Measurements from ENCODE around the gene PAX3. TPM values are rescaled to one million over a fixed set of nuclear protein-coding genes. Genes with fewer than 3 reads are reported as not detected.

Gene PAX3
- total and polyA plus RNA-seq, 2 of the 13 experiments (the other 11 are each of a cell fraction or from before 2014, with no cell fraction given): 0.07 TPM; not detected in 1

DNA sequence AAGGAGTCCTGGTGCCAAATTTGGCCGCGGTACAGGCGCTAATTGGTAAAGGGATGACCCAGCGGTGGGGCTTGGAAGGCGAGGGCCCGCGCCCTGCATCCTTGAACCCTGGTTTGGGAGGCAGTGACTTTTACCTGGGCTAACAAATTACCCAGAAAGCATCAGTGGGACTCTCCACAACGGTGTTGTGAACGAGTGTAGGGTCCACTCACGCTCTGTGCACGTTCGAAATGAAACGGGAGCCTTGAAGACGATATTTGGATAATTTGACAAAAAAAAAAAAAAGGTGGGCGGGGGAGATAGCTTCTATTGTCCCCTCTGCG lies 3.0 kb upstream of the PAX3 start:
- ATAC-seq (no peak), FAIRE-seq (no peak), DNase-seq (ENCODE audit: low spot score) (no peak)
- H3K4me3 ChIP-seq (replicated peaks in 1 of 3; ENCODE audit: insufficient read depth in 1 of 3, low read depth in 2 of 3, low read length in 3 of 3): no peak overlapping the region
- peaks cover 16% of the 10 kb centered on the region for H3K4me1 ChIP-seq (ENCODE audit: insufficient read depth, low read length)
- H3K27ac ChIP-seq (ENCODE audit: extremely low read length, insufficient read depth, low read length): no peak overlapping the region
- no peaks in the 10 kb centered on the region for H3K9me3 ChIP-seq (ENCODE audit: low read length)
- BruUV-seq (replicated peaks): no TSS peak
- no peaks in the 10 kb centered on the region for H3K36me3 ChIP-seq (replicated peaks in 1 of 2; ENCODE audit: control insufficient read depth in 1 of 2, insufficient read depth in 2 of 2, low read length in 2 of 2)
- in situ Hi-C loops (cut with HindIII; ENCODE audit: extremely low pct_ligation_motif_present, low pct_unique_long_range_greater_than_20kb) (no loop called here), intact Hi-C loops (cut with micrococcal nuclease; ENCODE audit: unreplicated experiment) (no loop called here)
- ChIA-PET CTCF (ENCODE audit: low intra/inter-chr PET ratio, low total read pairs) (no interaction called here), POLR2A (no interaction called here)
- H3K9ac ChIP-seq (ENCODE audit: insufficient read depth, low read depth, low read length): no peak overlapping the region
- no peak overlapping the region for H2AFZ ChIP-seq (ENCODE audit: low read length)
- 33% methylated on average over 16 of the region's 16 CpGs for WGBS (ENCODE audit: low lambda C conversion rate)
- peaks cover 37 to 100% of the 10 kb centered on the region in 2 experiments for H3K27me3 ChIP-seq (ENCODE audit: control insufficient read depth in 1 of 2, insufficient read depth in 2 of 2, low read length in 2 of 2)
- H4K20me1 ChIP-seq (ENCODE audit: insufficient read depth, low read length): no peaks in the 10 kb centered on the region
- H3K79me2 ChIP-seq (ENCODE audit: insufficient read depth, low read length): no peaks in the 10 kb centered on the region
- no peak overlapping the region for H3K4me2 ChIP-seq (ENCODE audit: low read depth, low read length)
- TF ChIP-seq ZEB1 (IDR thresholded peaks at IDR 0.05; ENCODE audit: insufficient replicate concordance, low read depth): no peak
- TF ChIP-seq ZNF772 (CRISPR knock-in tag; IDR thresholded peaks at IDR 0.05): no peak
- no peak for TF ChIP-seq ZNF749 (CRISPR knock-in tag; IDR thresholded peaks at IDR 0.05; ENCODE audit: borderline replicate concordance)
- TF ChIP-seq ARHGAP35 (CRISPR knock-in tag; IDR thresholded peaks at IDR 0.05; ENCODE audit: borderline replicate concordance): no peak
- TF ChIP-seq, protein P1, sequence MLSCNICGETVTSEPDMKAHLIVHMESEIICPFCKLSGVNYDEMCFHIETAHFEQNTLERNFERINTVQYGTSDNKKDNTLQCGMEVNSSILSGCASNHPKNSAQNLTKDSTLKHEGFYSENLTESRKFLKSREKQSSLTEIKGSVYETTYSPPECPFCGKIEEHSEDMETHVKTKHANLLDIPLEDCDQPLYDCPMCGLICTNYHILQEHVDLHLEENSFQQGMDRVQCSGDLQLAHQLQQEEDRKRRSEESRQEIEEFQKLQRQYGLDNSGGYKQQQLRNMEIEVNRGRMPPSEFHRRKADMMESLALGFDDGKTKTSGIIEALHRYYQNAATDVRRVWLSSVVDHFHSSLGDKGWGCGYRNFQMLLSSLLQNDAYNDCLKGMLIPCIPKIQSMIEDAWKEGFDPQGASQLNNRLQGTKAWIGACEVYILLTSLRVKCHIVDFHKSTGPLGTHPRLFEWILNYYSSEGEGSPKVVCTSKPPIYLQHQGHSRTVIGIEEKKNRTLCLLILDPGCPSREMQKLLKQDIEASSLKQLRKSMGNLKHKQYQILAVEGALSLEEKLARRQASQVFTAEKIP (CRISPR knock-in tag; IDR thresholded peaks at IDR 0.05; ENCODE audit: borderline replicate concordance): no peak
- no peak for TF ChIP-seq RXRA (CRISPR knock-in tag; IDR thresholded peaks at IDR 0.05)
- TF ChIP-seq, protein P2, sequence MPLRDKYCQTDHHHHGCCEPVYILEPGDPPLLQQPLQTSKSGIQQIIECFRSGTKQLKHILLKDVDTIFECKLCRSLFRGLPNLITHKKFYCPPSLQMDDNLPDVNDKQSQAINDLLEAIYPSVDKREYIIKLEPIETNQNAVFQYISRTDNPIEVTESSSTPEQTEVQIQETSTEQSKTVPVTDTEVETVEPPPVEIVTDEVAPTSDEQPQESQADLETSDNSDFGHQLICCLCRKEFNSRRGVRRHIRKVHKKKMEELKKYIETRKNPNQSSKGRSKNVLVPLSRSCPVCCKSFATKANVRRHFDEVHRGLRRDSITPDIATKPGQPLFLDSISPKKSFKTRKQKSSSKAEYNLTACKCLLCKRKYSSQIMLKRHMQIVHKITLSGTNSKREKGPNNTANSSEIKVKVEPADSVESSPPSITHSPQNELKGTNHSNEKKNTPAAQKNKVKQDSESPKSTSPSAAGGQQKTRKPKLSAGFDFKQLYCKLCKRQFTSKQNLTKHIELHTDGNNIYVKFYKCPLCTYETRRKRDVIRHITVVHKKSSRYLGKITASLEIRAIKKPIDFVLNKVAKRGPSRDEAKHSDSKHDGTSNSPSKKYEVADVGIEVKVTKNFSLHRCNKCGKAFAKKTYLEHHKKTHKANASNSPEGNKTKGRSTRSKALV (CRISPR knock-in tag; IDR thresholded peaks at IDR 0.05): no peak
- TF ChIP-seq, protein P3, sequence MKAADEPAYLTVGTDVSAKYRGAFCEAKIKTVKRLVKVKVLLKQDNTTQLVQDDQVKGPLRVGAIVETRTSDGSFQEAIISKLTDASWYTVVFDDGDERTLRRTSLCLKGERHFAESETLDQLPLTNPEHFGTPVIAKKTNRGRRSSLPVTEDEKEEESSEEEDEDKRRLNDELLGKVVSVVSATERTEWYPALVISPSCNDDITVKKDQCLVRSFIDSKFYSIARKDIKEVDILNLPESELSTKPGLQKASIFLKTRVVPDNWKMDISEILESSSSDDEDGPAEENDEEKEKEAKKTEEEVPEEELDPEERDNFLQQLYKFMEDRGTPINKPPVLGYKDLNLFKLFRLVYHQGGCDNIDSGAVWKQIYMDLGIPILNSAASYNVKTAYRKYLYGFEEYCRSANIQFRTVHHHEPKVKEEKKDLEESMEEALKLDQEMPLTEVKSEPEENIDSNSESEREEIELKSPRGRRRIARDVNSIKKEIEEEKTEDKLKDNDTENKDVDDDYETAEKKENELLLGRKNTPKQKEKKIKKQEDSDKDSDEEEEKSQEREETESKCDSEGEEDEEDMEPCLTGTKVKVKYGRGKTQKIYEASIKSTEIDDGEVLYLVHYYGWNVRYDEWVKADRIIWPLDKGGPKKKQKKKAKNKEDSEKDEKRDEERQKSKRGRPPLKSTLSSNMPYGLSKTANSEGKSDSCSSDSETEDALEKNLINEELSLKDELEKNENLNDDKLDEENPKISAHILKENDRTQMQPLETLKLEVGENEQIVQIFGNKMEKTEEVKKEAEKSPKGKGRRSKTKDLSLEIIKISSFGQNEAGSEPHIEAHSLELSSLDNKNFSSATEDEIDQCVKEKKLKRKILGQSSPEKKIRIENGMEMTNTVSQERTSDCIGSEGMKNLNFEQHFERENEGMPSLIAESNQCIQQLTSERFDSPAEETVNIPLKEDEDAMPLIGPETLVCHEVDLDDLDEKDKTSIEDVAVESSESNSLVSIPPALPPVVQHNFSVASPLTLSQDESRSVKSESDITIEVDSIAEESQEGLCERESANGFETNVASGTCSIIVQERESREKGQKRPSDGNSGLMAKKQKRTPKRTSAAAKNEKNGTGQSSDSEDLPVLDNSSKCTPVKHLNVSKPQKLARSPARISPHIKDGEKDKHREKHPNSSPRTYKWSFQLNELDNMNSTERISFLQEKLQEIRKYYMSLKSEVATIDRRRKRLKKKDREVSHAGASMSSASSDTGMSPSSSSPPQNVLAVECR (CRISPR knock-in tag; IDR thresholded peaks at IDR 0.05; ENCODE audit: borderline replicate concordance): no peak
- no peak for TF ChIP-seq ZC3H4 (CRISPR knock-in tag; IDR thresholded peaks at IDR 0.05; ENCODE audit: borderline replicate concordance)
- TF ChIP-seq SKIL (CRISPR knock-in tag; IDR thresholded peaks at IDR 0.05; ENCODE audit: borderline replicate concordance): no peak
- TF ChIP-seq, protein P4, sequence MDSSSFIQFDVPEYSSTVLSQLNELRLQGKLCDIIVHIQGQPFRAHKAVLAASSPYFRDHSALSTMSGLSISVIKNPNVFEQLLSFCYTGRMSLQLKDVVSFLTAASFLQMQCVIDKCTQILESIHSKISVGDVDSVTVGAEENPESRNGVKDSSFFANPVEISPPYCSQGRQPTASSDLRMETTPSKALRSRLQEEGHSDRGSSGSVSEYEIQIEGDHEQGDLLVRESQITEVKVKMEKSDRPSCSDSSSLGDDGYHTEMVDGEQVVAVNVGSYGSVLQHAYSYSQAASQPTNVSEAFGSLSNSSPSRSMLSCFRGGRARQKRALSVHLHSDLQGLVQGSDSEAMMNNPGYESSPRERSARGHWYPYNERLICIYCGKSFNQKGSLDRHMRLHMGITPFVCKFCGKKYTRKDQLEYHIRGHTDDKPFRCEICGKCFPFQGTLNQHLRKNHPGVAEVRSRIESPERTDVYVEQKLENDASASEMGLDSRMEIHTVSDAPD (CRISPR knock-in tag; IDR thresholded peaks at IDR 0.05): no peak
